Uterus (tissue), 2 donors: Measurements from ENCODE around the gene TADA1.

Experiments used
- POLR2A ChIP-seq, 2 donors: fragments of 450-650 bp; IDR thresholded peaks; one replicate each; pipeline ENCODE4 v1.6.1; 2016; ENCODE audit warnings: antibody characterized with exemption in 2 of 2, mild to moderate bottlenecking in 1 of 2, moderate library complexity in 1 of 2
- TF ChIP-seq, protein P1 (sequence below), 4 experiments: fragments of 200-600 bp in 2 of 4; fragments of 450-650 bp in 2 of 4; sonication (generic) in 2 of 4; IDR thresholded peaks; one replicate each; pipeline ENCODE4 v1.5.1; 2016 to 2019; ENCODE audit warnings: antibody characterized with exemption in 4 of 4, mild to moderate bottlenecking in 2 of 4, moderate library complexity in 1 of 4

DNA sequence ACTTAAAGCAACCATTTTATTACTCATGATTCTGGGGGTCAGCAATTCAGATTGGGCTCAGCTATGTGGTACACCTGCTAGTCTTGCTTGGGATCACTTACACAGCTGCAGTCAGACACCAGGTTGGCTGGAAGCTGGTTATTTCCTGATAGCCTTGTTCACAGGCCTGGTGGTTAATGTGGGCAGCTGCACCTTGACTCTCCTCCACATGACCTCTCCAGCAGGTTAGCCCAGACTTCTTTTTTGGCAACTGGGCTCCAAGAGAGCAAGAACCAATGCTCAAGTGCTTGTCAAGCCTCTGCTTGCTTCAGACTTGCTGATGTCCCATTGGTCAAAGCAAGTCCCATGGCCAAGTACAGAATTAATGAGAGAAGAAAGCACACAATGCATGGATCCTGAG lies 48.6 kb downstream of the TADA1 start:
- TF ChIP-seq, protein P1, sequence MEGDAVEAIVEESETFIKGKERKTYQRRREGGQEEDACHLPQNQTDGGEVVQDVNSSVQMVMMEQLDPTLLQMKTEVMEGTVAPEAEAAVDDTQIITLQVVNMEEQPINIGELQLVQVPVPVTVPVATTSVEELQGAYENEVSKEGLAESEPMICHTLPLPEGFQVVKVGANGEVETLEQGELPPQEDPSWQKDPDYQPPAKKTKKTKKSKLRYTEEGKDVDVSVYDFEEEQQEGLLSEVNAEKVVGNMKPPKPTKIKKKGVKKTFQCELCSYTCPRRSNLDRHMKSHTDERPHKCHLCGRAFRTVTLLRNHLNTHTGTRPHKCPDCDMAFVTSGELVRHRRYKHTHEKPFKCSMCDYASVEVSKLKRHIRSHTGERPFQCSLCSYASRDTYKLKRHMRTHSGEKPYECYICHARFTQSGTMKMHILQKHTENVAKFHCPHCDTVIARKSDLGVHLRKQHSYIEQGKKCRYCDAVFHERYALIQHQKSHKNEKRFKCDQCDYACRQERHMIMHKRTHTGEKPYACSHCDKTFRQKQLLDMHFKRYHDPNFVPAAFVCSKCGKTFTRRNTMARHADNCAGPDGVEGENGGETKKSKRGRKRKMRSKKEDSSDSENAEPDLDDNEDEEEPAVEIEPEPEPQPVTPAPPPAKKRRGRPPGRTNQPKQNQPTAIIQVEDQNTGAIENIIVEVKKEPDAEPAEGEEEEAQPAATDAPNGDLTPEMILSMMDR (IDR thresholded peaks at IDR 0.05) = no peak
- TF ChIP-seq POLR2A (IDR thresholded peaks at IDR 0.05) = no peak
